Activated CD4-positive, alpha-beta T cell treated with anti-CD3 and anti-CD28 coated beads, Interleukin-2, amount 50 U/mL, for 24 hours (primary cell): ENCODE data around the gene C18orf32.
"Not testable (repeated sequence)": the region's sequence is repeated elsewhere in the genome, so short reads cannot be mapped to it uniquely, and the experiment has no call there.

Experiments used
- DNase-seq, 2 donors: peaks; one replicate each; pipeline ENCODE4 v3.0.0-alpha.2; 2020; ENCODE audit warnings: low read depth in 1 of 2, low spot score in 1 of 2

Gene C18orf32

DNA sequence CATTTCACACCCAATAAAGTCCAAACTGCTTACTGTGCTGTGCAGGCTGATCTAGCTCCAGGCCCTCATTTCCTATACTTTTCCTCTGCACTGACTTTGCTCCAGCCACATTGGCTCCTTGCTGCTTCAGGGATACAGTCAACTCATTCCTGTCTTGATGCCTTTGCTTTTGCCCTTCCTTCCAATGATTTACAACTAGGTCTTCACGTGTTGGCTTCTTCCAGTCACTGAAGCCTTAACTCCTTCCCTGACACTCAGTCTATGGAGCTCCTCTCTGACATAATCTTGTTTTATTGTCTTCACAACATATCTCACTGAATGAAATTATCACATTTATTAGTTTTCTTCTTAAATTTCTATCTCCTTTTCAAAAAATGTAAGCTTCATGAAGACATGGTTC lies 16.9 kb upstream of the C18orf32 start:
- no peak for DNase-seq

- DNase-seq, result no peak
Observed at GRCh38 chr18:49500201-49500921, 13.3 kb upstream of the C18orf32 start.

DNA sequence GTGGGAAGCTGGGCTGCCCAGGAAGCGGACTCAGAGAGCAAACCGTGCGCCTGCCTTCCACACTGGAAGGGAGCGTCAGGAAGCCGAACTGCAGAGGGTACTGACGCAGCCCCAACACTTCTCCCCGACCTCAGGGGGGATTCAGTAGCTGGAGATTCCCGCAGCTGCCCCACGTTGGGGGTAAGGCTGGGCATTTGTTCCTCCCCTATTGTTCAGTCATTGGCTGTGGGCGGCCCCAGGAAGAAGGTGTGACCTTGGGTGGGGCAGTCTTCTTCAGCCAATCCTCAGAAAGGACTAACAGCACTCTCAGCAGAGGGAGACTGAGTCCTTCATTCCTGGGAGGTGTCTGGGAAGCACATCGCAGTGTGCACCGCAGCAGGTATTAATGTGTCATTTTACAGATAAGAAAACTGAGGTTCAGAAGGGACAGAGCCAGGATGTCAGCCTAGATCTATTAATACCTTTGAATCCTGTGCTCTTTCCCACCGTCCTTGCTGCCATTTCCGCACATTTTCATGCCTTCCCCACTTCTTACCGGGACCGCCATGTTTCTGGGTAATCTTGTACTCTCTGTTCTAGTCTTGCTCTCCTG lies 12.1 kb upstream of the C18orf32 start:
- DNase-seq, result no peak

DNA sequence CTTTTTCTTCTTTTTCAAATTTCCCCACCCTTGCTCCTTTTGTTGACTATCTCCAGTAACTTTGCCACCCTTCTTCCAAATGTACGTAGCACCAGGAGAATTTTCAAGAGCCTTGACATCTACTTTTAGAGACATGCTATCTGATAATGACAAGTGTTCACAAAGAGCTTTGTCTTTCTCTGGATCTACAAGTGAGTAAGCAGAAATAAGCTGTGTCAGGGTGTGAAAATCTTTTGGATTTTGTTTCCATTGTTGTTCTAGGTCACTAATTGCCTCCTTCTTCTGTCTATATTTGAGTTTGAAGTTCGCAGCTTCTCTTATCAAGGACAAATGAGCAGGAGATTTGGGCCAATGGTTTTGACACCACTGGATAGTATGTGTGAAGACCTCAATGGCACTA lies 8.4 kb upstream of the C18orf32 start:
- no peak for DNase-seq

GRCh38 chr18:49495076-49495475 lies 8.0 kb upstream of the C18orf32 start:
- no peak for DNase-seq

DNA sequence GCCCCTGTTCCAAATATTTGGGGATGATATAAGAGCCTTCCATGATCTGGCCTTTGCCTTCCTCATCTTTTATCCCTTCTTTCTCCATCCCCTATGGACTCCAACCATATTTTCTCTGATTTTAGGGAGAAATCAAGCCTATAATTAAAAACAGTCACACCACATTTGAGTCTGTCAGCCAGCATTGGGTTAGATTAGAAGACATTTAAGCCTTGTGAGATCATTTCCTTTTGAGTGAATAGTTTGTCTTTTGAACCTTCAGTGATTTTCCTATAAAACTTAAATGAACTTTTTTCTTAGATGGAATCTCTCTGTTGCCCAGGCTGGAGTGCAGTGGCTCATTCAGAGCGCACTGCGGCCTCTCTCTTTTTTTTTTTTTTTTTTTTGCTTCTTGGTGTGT lies 7.6 kb upstream of the C18orf32 start:
- DNase-seq, result no peak

DNA sequence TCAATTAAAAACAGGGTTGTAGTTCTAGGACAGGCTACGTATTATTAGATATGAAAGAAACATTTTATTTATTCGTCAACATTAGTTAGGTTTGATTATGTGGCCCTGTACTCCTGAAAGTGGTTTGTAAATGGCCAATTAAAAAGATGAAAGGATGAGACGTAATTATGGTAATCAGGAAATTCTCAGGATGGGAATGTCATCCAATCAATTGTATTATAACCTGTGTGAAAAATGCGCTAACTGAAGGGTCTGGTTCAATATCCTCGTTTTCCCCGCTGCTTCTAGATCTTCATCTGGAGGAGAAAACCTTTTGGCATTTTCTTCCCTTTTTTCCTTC lies 5.6 kb upstream of the C18orf32 start:
- DNase-seq, result no peak

DNA sequence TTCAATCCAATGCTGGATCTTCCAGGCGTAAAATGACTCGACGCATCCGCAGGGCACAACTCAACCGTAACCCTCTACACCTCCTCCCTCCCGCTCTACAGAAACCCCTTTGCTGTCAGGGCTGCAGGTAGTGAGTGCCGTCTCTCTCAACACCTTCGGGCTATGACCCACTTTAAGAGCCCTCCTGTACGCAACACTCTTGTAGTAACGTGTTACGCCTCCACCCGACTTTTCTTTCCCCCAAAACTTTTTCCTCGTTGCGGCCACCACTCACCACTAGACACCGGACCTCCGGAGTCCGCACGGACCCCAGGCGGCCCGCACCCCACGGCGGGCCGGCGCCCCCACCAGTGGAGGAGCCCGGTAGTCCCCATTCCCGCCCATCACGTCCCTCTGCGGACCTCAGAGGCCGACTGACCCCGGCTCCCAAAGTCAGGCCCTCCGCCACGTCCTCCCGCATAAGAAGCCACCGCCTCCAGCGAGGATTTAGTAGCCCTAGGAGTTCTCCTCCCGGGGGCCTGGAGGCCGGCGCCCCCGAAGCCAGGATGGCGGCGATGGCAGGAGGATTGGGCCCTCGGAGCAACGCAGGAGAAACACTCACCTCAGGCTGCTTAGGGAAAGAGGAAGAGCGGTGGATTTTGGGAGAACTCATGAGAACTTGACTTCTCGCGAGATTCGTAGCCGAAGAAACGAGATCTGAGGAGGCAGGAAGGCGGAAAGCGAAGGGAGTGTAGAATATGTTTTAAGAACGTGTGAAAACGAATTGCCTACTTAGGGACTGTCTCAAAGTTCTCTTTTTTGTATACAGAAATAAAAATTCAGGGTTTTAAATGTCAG lies 5.0 kb upstream of the C18orf32 start, which contains the start of gene RPL17:
Gene RPL17, minus strand, starts transcription at position 609 of the 837 bp plus-strand sequence.
- DNase-seq, result peak; percentile 64 to 91

GRCh38 chr18:49491534-49491856 lies 4.5 kb upstream of the C18orf32 start:
- DNase-seq, result no peak

- no peak for DNase-seq
Observed at GRCh38 chr18:49490246-49490762, 3.3 kb upstream of the C18orf32 start.

- no peak for DNase-seq
Observed at GRCh38 chr18:49487711-49488310, 777 bp upstream of the C18orf32 start.

DNA sequence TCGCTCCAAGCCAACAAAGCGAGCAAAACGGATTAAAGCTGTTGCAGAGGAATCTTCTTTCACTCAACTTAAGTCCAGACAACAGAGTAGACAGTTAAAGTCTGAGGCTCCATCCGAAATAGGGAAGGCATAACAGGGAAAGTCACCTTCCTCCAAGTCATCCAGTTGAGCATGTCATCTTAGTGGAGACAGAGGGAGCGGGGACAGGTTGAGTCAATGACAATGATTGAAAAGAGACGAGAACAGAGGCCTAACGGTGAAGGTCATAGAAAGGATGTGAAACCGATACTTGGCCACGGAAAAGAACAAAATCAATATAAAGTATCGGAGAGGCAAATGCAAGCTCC lies 455 bp downstream of the C18orf32 start:
- no peak for DNase-seq

GRCh38 chr18:49486134-49486533 lies 900 bp downstream of the C18orf32 start:
- DNase-seq, result no peak

DNA sequence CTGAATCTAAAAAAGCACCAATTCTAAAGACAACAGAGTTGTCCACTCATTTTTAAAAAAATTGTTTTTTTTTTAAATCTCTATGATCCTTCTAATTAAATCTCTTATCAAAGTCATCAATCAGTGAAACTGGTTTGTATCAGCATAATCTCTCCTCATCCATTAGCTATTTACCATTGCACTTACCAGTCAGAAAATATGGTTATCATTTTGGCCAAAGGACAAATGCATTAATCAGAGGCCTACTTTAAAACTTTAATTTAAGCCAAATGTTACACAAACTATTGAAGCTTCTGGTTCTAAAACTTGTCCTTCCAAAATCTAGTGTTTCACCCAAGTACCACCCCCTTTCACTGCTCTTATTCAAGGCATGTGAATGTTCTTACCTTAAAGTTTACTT lies 3.8 kb downstream of the C18orf32 start:
- DNase-seq, result no peak

- no peak for DNase-seq
Observed at GRCh38 chr18:49481907-49482306, 5.1 kb downstream of the C18orf32 start.

- no peak for DNase-seq
Observed at GRCh38 chr18:49481317-49481716, 5.7 kb downstream of the C18orf32 start.

DNA sequence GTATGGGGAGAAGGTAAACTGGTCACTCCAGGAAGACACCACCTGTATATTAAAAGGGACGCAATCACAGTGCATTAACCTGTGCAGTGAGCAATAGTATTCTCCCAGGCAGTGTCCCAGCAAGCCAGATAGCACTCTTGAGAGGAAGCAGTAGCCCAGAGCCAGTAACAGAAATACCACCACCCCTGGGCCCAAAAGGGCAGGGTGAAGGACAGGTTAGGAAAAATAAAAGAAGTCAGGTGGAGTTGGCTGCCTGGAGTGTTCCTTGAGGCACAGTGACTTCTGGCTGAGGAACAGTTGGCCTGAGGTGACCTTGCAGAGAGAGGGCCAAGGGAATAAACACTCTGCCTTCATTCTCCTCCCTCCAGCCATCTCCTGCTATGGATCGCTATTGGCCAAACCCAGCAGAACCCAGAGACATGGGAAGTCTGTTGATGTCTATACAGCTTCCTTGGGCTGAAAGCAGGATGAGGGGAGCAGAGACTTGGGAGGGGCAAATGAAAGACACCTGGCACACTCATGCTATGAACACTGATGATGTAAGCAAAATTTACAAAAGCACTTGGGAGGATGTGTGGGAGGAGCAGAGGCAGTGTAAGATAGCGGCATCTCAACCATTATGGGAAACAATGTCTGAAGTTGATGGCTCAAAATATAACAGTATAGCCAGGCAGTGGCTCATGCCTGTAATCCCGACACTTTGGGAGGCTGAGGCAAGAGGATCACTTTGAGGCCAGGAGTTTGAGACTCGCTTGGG lies 7.5 kb downstream of the C18orf32 start:
- DNase-seq, result no peak

GRCh38 chr18:49476664-49477411 lies 10.2 kb downstream of the C18orf32 start:
- DNase-seq, result no peak

GRCh38 chr18:49474935-49475334 lies 12.1 kb downstream of the C18orf32 start:
- not testable (repeated sequence) for DNase-seq

DNA sequence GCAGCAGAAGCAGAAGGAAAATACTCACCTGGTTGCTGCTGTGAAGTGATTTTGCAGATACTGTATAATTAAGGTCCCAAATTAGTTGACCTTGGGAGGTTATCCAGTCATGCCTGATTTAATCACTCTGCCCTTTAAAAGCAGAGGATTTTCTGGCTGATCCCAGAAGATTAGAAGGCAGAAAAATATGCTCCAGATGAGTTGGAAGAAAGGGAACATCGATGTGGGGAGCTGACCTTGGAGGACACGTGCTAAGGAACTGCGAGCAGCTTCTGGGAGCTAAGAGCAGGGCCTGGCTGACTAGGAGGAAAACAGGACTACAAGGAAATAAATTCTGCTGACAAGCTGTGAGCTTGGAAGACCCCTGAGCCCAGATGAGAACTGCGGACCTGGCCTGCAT lies 13.3 kb downstream of the C18orf32 start:
- no peak for DNase-seq
